ENCODE data around the gene FRS2.

DNA sequence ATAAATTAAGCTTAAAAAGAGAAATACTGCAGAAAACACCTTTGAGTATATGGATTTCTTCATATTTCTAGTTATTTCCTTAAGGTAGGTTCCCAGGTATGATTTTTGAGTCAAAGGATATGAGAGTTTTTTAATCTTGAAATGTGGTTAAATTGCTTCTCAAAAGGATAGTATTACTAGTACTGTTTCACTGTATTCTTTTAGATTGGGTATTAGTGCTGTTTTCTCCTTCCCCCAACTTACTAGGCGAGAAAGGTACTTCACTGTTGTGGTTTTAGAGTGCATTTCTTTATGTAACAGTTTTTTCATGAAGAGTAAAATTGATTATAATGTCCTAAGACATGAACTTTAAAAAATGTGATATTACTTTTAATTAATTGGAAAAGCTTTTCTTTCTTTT is 13.5 kb downstream of the FRS2 start:
- TF ChIP-seq FOXM1 (IDR thresholded peaks at IDR 0.05; ENCODE audit: low read depth, low read length), result no peak
- TF ChIP-seq NR2F1 (conservative IDR thresholded peaks at IDR 0.05), result no peak
- no peak for TF ChIP-seq HDAC2 (IDR thresholded peaks at IDR 0.05)
- no peak for TF ChIP-seq POLR2A (IDR thresholded peaks at IDR 0.05; ENCODE audit: low read depth, low read length)
- no peak for TF ChIP-seq CTCF (IDR thresholded peaks at IDR 0.05 in 2 of 3, conservative IDR thresholded peaks at IDR 0.05 in 1 of 3; ENCODE audit: control insufficient read depth in 2 of 3, extremely low read depth in 1 of 3, insufficient read depth in 1 of 3, low read depth in 3 of 3, low read length in 3 of 3)
- TF ChIP-seq SIX5 (IDR thresholded peaks at IDR 0.05; ENCODE audit: low read depth, low read length, severe bottlenecking), result no peak
- TF ChIP-seq EGR1 (IDR thresholded peaks at IDR 0.05; ENCODE audit: borderline replicate concordance in 1 of 2, low read depth in 2 of 2, low read length in 2 of 2), result no peak

Measured in GM12878 (cell line).